AG04450 (cell line): ENCODE measurements around the gene REPS1. TPM values are rescaled to one million over a fixed set of nuclear protein-coding genes. Genes with fewer than 3 reads are reported as not detected.
"Not testable (repeated sequence)": the region's sequence is repeated elsewhere in the genome, so short reads cannot be mapped to it uniquely, and the experiment has no call there.

Experiments used
- CTCF ChIA-PET: fragments of 300-600, 350-600 bp; formaldehyde crosslinking; extraction: SDS; loops from one replicate; lab custom pipeline; 2022; ENCODE audit warnings: antibody characterized with exemption, inconsistent platforms; lab: Charles Lee
- POLR2A ChIA-PET: fragments of 350-600 bp; formaldehyde crosslinking; extraction: SDS; loops from one replicate; lab custom pipeline; 2021; ENCODE audit warnings: antibody characterized with exemption, inconsistent platforms; lab: Yijun Ruan, JAX
- DNase-seq: peaks from one replicate; pipeline ENCODE4 v3.0.0-alpha.2; 2011; ENCODE audit warnings: low read depth, low spot score
- H3K27ac ChIP-seq: one replicate; pipeline ENCODE4 v1.5.1; 2012; ENCODE audit warnings: low read depth, low read length, control low read depth
- H3K27me3 ChIP-seq: one replicate; pipeline ENCODE4 v1.6.0; 2012; ENCODE audit warnings: low read length; ENCODE audit not compliant: control insufficient read depth, insufficient read depth
- H3K4me3 ChIP-seq: 2 replicates; pipeline ENCODE4 v1.5.1; 2011; ENCODE audit warnings: mild to moderate bottlenecking, low read depth, low read length, control low read depth
- H3K9me3 ChIP-seq: 2 replicates; pipeline ENCODE4 v1.5.1; 2012; ENCODE audit warnings: low read length; ENCODE audit not compliant: control insufficient read depth, insufficient read depth
- CTCF ChIP-seq: IDR thresholded peaks from 2 replicates; pipeline ENCODE4 v1.5.1; 2011; ENCODE audit warnings: low read depth, low read length, control low read depth, inconsistent platforms
- polyA plus RNA-seq: library from polyadenylated mRNA; depleted of rRNA; stranded (reverse); fragments of >200 nt; gene quantifications from 2 replicates; pipeline ENCODE4 v1.2.3, GENCODE V29; 2011

Gene REPS1
- polyA plus RNA-seq, 1 experiment: 36.6 TPM

GRCh38 chr6:139028658-139029469, 40.8 kb upstream of the REPS1 start, which contains the start of gene ABRACL:
ABRACL (plus strand) TSS chr6:139028745; CDS start chr6:139034161, 5,416 bp downstream.
- H3K27me3 ChIP-seq: no peaks in the 10 kb centered on the region
- peak; percentile 26 for DNase-seq
- POLR2A ChIA-PET: interaction anchor here (0.6 to 1.0 kb wide), 3 partner anchors 42 to 116 kb away, joined by 3 read pairs; no protein-coding TSS in a partner anchor

GRCh38 chr6:139028215-139028657, 40.2 kb upstream of the REPS1 start:
- H3K4me3 ChIP-seq: peak overlapping the region; percentile 93
- no peak for DNase-seq
- POLR2A ChIA-PET: no interaction called here

More at GRCh38 chr6:139028658-139029469, 40.8 kb upstream of the REPS1 start, which contains the start of gene ABRACL:
- Histone ChIP-seq H3K4me3 (peak within 1 kb of the TSS; percentile 93), H3K9me3 (no peaks in the 10 kb centered on the region; the same call in 1 of the 2 replicates), H3K27ac (peak within 1 kb of the TSS; percentile 77)
- no peak for TF ChIP-seq CTCF
- CTCF ChIA-PET: interaction anchor here (0.8 to 1.1 kb wide), 2 partner anchors 125 to 336 kb away, joined by 3 read pairs; no protein-coding TSS in a partner anchor

GRCh38 chr6:139027620-139028182, 39.6 kb upstream of the REPS1 start:
- peak overlapping the region; percentile 93 for H3K4me3 ChIP-seq
- no peaks in the 10 kb centered on the region for H3K27me3 ChIP-seq
- TF ChIP-seq CTCF: no peak
- no peaks in the 10 kb centered on the region; the same call in 1 of the 2 replicates for H3K9me3 ChIP-seq
- no peak for DNase-seq
- CTCF ChIA-PET: interaction anchor here (1.6 to 1.8 kb wide), 2 partner anchors 39 to 337 kb away, joined by 5 read pairs; no protein-coding TSS in a partner anchor
- POLR2A ChIA-PET: no interaction called here
- H3K27ac ChIP-seq: no peak overlapping the region

More at GRCh38 chr6:139028215-139028657, 40.2 kb upstream of the REPS1 start:
- CTCF ChIA-PET: interaction anchor here (1.8 kb wide), 1 partner anchor 337 kb away, joined by 5 read pairs; no protein-coding TSS in a partner anchor
- Histone ChIP-seq H3K27ac (peak overlapping the region; percentile 77), H3K9me3 (no peaks in the 10 kb centered on the region; the same call in 1 of the 2 replicates), H3K27me3 (no peaks in the 10 kb centered on the region)
- TF ChIP-seq CTCF: no peak

GRCh38 chr6:139025416-139025815, 37.4 kb upstream of the REPS1 start:
- CTCF ChIA-PET: interaction anchor here (0.7 kb wide), 1 partner anchor 132 kb away, joined by 3 read pairs; no protein-coding TSS in a partner anchor
- H3K9me3 ChIP-seq, H3K27ac ChIP-seq, H3K27me3 ChIP-seq, POLR2A ChIA-PET, DNase-seq, H3K4me3 ChIP-seq: not testable (repeated sequence)

- no peak for TF ChIP-seq CTCF
- CTCF ChIA-PET: no interaction called here
- no peak overlapping the region for H3K27ac ChIP-seq
- DNase-seq: no peak
- POLR2A ChIA-PET: interaction anchor here (0.6 kb wide), 1 partner anchor 236 kb away, joined by 6 read pairs; no protein-coding TSS in a partner anchor
- no peak overlapping the region for H3K4me3 ChIP-seq
- no peaks in the 10 kb centered on the region for H3K9me3 ChIP-seq
- H3K27me3 ChIP-seq: peaks cover 3% of the 10 kb centered on the region
Observed at GRCh38 chr6:139020689-139021088, 32.6 kb upstream of the REPS1 start.
